ENCODE results near the gene RBBP8NL.

The RBBP8NL gene

GRCh38 chr20:62392621-62393334 is 34.6 kb downstream of the RBBP8NL start:
- no peaks in the 10 kb centered on the region for H3K27me3 ChIP-seq (ENCODE audit: insufficient read depth, low read length, poor library complexity, severe bottlenecking)
- peaks cover 15% of the 10 kb centered on the region for H3K4me1 ChIP-seq (ENCODE audit: insufficient read depth, low read length, poor library complexity, severe bottlenecking)
- H3K9ac ChIP-seq (ENCODE audit: low read depth, low read length, poor library complexity, severe bottlenecking), result no peak overlapping the region
- H2AFZ ChIP-seq (ENCODE audit: low read length), result no peak overlapping the region
- no peaks in the 10 kb centered on the region for H3K9me2 ChIP-seq (replicated peaks; ENCODE audit: low read depth, low read length)
- no peak overlapping the region for H3K4me3 ChIP-seq (ENCODE audit: low read length, poor library complexity, severe bottlenecking)
- H3K79me2 ChIP-seq (ENCODE audit: insufficient read depth, low read length), result peaks cover 30% of the 10 kb centered on the region
- no peak for TF ChIP-seq EZH2phosphoT487 (IDR thresholded peaks at IDR 0.05; ENCODE audit: borderline replicate concordance)
- no peaks in the 10 kb centered on the region; the same call in 1 of the 2 replicates for H3F3A ChIP-seq (ENCODE audit: low read depth)
- no peaks in the 10 kb centered on the region for H3K9me3 ChIP-seq (ENCODE audit: insufficient read depth, low read depth, low read length)
- H3K4me2 ChIP-seq (ENCODE audit: low read depth, low read length, poor library complexity, severe bottlenecking), result no peak overlapping the region
- peaks cover 25% of the 10 kb centered on the region; the same call in 1 of the 2 replicates for H3K36me3 ChIP-seq (ENCODE audit: insufficient read depth, low read length)
- H4K20me1 ChIP-seq (ENCODE audit: insufficient read depth, low read length, poor library complexity, severe bottlenecking), result peaks cover 24% of the 10 kb centered on the region

- Histone ChIP-seq H3K36me3 (ENCODE audit: insufficient read depth, low read length) (peaks cover 25% of the 10 kb centered on the region; the same call in 1 of the 2 replicates), H4K20me1 (ENCODE audit: insufficient read depth, low read length, poor library complexity, severe bottlenecking) (peaks cover 30% of the 10 kb centered on the region), H3K9ac (ENCODE audit: low read depth, low read length, poor library complexity, severe bottlenecking) (no peak overlapping the region), H3K9me3 (ENCODE audit: insufficient read depth, low read depth, low read length) (no peaks in the 10 kb centered on the region), H3K4me3 (ENCODE audit: low read length, poor library complexity, severe bottlenecking) (no peak overlapping the region), H3K9me2 (replicated peaks; ENCODE audit: low read depth, low read length) (no peaks in the 10 kb centered on the region), H3K79me2 (ENCODE audit: insufficient read depth, low read length) (peaks cover 37% of the 10 kb centered on the region), H3K27me3 (ENCODE audit: insufficient read depth, low read length, poor library complexity, severe bottlenecking) (peaks cover 4% of the 10 kb centered on the region), H3K4me1 (ENCODE audit: insufficient read depth, low read length, poor library complexity, severe bottlenecking) (peaks cover 15% of the 10 kb centered on the region), H3K4me2 (ENCODE audit: low read depth, low read length, poor library complexity, severe bottlenecking) (no peak overlapping the region), H3F3A (ENCODE audit: low read depth) (no peaks in the 10 kb centered on the region; the same call in 1 of the 2 replicates), H2AFZ (ENCODE audit: low read length) (no peak overlapping the region)
- no peak for TF ChIP-seq CTCF (conservative IDR thresholded peaks at IDR 0.05; ENCODE audit: low read length)
- no peak for TF ChIP-seq EZH2phosphoT487 (IDR thresholded peaks at IDR 0.05; ENCODE audit: borderline replicate concordance)
Measured at GRCh38 chr20:62392077-62392418, 35.3 kb downstream of the RBBP8NL start.

- Histone ChIP-seq H3K9me3 (ENCODE audit: insufficient read depth, low read depth, low read length) (no peaks in the 10 kb centered on the region), H3K4me1 (ENCODE audit: insufficient read depth, low read length, poor library complexity, severe bottlenecking) (peaks cover 16% of the 10 kb centered on the region), H3K36me3 (ENCODE audit: insufficient read depth, low read length) (peaks cover 25% of the 10 kb centered on the region; the same call in 1 of the 2 replicates), H3K4me2 (ENCODE audit: low read depth, low read length, poor library complexity, severe bottlenecking) (no peak overlapping the region), H4K20me1 (ENCODE audit: insufficient read depth, low read length, poor library complexity, severe bottlenecking) (peaks cover 34% of the 10 kb centered on the region), H2AFZ (ENCODE audit: low read length) (no peak overlapping the region), H3K9ac (ENCODE audit: low read depth, low read length, poor library complexity, severe bottlenecking) (no peak overlapping the region), H3K27me3 (ENCODE audit: insufficient read depth, low read length, poor library complexity, severe bottlenecking) (peaks cover 5% of the 10 kb centered on the region), H3K9me2 (replicated peaks; ENCODE audit: low read depth, low read length) (no peaks in the 10 kb centered on the region), H3F3A (ENCODE audit: low read depth) (no peaks in the 10 kb centered on the region; the same call in 1 of the 2 replicates), H3K79me2 (ENCODE audit: insufficient read depth, low read length) (peaks cover 43% of the 10 kb centered on the region), H3K4me3 (ENCODE audit: low read length, poor library complexity, severe bottlenecking) (no peak overlapping the region)
- TF ChIP-seq CTCF (conservative IDR thresholded peaks at IDR 0.05; ENCODE audit: low read length), result no peak
- TF ChIP-seq EZH2phosphoT487 (IDR thresholded peaks at IDR 0.05; ENCODE audit: borderline replicate concordance), result no peak
Measured at GRCh38 chr20:62391165-62392076, 35.9 kb downstream of the RBBP8NL start.
